PFSK-1 (cell line): ENCODE results near the gene DAO.

ENCODE experiments used
- FOXP2 ChIP-seq: optimal IDR thresholded peaks from 2 replicates; pipeline ENCODE3; 2011; ENCODE audit warnings: borderline replicate concordance, control low read depth, inconsistent platforms; ENCODE audit not compliant: insufficient read depth; ENCODE audit errors: extremely low read length, extremely low read depth
- POLR2AphosphoS5 ChIP-seq: IDR thresholded peaks from 2 replicates; pipeline ENCODE4 v1.6.1; 2012; ENCODE audit warnings: low read depth, mild to moderate bottlenecking, control low read depth, low read length, moderate library complexity
- REST ChIP-seq, 2 experiments: IDR thresholded peaks; 2 replicates each; pipeline versions ENCODE4 v1.6.1 to v1.8.0; 2011 to 2012; ENCODE audit warnings: low read depth in 2 of 2, low read length in 2 of 2, control low read depth in 1 of 2, inconsistent platforms in 1 of 2, mild to moderate bottlenecking in 1 of 2, moderate library complexity in 1 of 2; ENCODE audit not compliant: insufficient read depth in 1 of 2
- SIN3A ChIP-seq: IDR thresholded peaks from 2 replicates; pipeline ENCODE4 v1.6.1; 2012; ENCODE audit warnings: mild to moderate bottlenecking, low read length, moderate library complexity, borderline replicate concordance; ENCODE audit not compliant: insufficient read depth
- TAF1 ChIP-seq: IDR thresholded peaks from 2 replicates; pipeline ENCODE4 v1.6.1; 2012; ENCODE audit warnings: low read length, control low read depth, borderline replicate concordance; ENCODE audit not compliant: insufficient read depth

DAO gene

GRCh38 chr12:108850854-108851573 lies 28.9 kb upstream of the DAO start:
- TF ChIP-seq POLR2AphosphoS5 (no peak), FOXP2 (no peak), REST (IDR thresholded peaks at IDR 0.05; ENCODE audit: insufficient read depth in 1 of 2, low read depth in 2 of 2, low read length in 2 of 2) (no peak), SIN3A (no peak), TAF1 (no peak)

- TF ChIP-seq SIN3A (no peak), POLR2AphosphoS5 (no peak), FOXP2 (no peak), TAF1 (no peak), REST (IDR thresholded peaks at IDR 0.05; ENCODE audit: insufficient read depth in 1 of 2, low read depth in 2 of 2, low read length in 2 of 2) (no peak)
These were observed 27.1 kb upstream of the DAO start for GRCh38 chr12:108852674-108853309.

- TF ChIP-seq REST (IDR thresholded peaks at IDR 0.05; ENCODE audit: insufficient read depth in 1 of 2, low read depth in 2 of 2, low read length in 2 of 2) (no peak), POLR2AphosphoS5 (no peak), FOXP2 (no peak), SIN3A (no peak)
These were observed 26.5 kb upstream of the DAO start for GRCh38 chr12:108853426-108853825.

GRCh38 chr12:108853981-108854446 lies 25.9 kb upstream of the DAO start:
- TF ChIP-seq POLR2AphosphoS5 (no peak), TAF1 (no peak), FOXP2 (no peak), REST (IDR thresholded peaks at IDR 0.05; ENCODE audit: insufficient read depth in 1 of 2, low read depth in 2 of 2, low read length in 2 of 2) (no peak), SIN3A (no peak)
